ENCODE data around the gene OOSP1. TPM values are rescaled to one million over a fixed set of nuclear protein-coding genes. Genes with fewer than 3 reads are reported as not detected.

OOSP1 gene
- total RNA-seq, 2 donors from 2014 or later, result not detected

GRCh38 chr11:59983212-59983611 is 45.0 kb downstream of the OOSP1 start:
- Mint-ChIP-seq H3K27me3 (ENCODE audit: insufficient read depth) (no peaks in the 10 kb centered on the region), H3K4me3 (no peak overlapping the region), H3K4me1 (peaks cover 2% of the 10 kb centered on the region), H3K9me3 (no peaks in the 10 kb centered on the region), H3K27ac (no peak overlapping the region), H3K36me3 (ENCODE audit: low read depth) (no peaks in the 10 kb centered on the region)
- H3K9me3 ChIP-seq (ENCODE audit: control insufficient read depth, low read length), result peaks cover 5% of the 10 kb centered on the region
- H3K36me3 ChIP-seq (ENCODE audit: control insufficient read depth, insufficient read depth, low read length), result no peaks in the 10 kb centered on the region
- H3K27ac ChIP-seq (ENCODE audit: low read depth, low read length), result no peak overlapping the region
- 94% methylated on average over 1 of the region's 1 CpG; no CpG with 5 or more reads in 1 of the 2 experiments for WGBS, 2 experiments (ENCODE audit: insufficient coverage in 1 of 2, insufficient read length in 1 of 2)
- no peak for DNase-seq
- H3K9ac ChIP-seq (ENCODE audit: extremely low read depth, low read length, poor library complexity, severe bottlenecking), result no peak overlapping the region
- no peak overlapping the region for H3K4me3 ChIP-seq (ENCODE audit: low read length)
- peaks cover 12% of the 10 kb centered on the region for H3K4me1 ChIP-seq (ENCODE audit: control insufficient read depth, insufficient read depth, low read length)
- H3K27me3 ChIP-seq (ENCODE audit: control insufficient read depth, insufficient read depth, low read length, poor library complexity, severe bottlenecking), result no peaks in the 10 kb centered on the region
- TF ChIP-seq CTCF (conservative IDR thresholded peaks at IDR 0.05), result no peak

- H3K9ac ChIP-seq (ENCODE audit: extremely low read depth, low read length, poor library complexity, severe bottlenecking), result no peak overlapping the region
- Mint-ChIP-seq H3K27ac (no peak overlapping the region), H3K4me1 (peaks cover 2% of the 10 kb centered on the region), H3K27me3 (ENCODE audit: insufficient read depth) (no peaks in the 10 kb centered on the region), H3K9me3 (no peaks in the 10 kb centered on the region), H3K36me3 (ENCODE audit: low read depth) (no peaks in the 10 kb centered on the region), H3K4me3 (no peak overlapping the region)
- H3K27ac ChIP-seq (ENCODE audit: low read depth, low read length), result no peak overlapping the region
- no peak for TF ChIP-seq CTCF (conservative IDR thresholded peaks at IDR 0.05)
- 93 to 97% methylated on average over 3 of the region's 3 CpGs for WGBS, 2 experiments (ENCODE audit: insufficient coverage in 1 of 2, insufficient read length in 1 of 2)
- H3K27me3 ChIP-seq (ENCODE audit: control insufficient read depth, insufficient read depth, low read length, poor library complexity, severe bottlenecking), result no peaks in the 10 kb centered on the region
- H3K9me3 ChIP-seq (ENCODE audit: control insufficient read depth, low read length), result peaks cover 11% of the 10 kb centered on the region
- H3K4me1 ChIP-seq (ENCODE audit: control insufficient read depth, insufficient read depth, low read length), result peaks cover 12% of the 10 kb centered on the region
- H3K4me3 ChIP-seq (ENCODE audit: low read length), result no peak overlapping the region
- DNase-seq, result no peak
- no peaks in the 10 kb centered on the region for H3K36me3 ChIP-seq (ENCODE audit: control insufficient read depth, insufficient read depth, low read length)
Observed at GRCh38 chr11:59984368-59984767, 46.1 kb downstream of the OOSP1 start.

- H3K27ac ChIP-seq (ENCODE audit: low read depth, low read length), result no peak overlapping the region
- H3K4me1 ChIP-seq (ENCODE audit: control insufficient read depth, insufficient read depth, low read length), result no peaks in the 10 kb centered on the region
- H3K9me3 Mint-ChIP-seq, result peaks cover 16% of the 10 kb centered on the region
- no peaks in the 10 kb centered on the region for H3K27me3 ChIP-seq (ENCODE audit: control insufficient read depth, insufficient read depth, low read length, poor library complexity, severe bottlenecking)
- H3K9ac ChIP-seq (ENCODE audit: extremely low read depth, low read length, poor library complexity, severe bottlenecking), result no peak overlapping the region
- no peak overlapping the region for H3K4me3 ChIP-seq (ENCODE audit: low read length)
- H3K36me3 ChIP-seq (ENCODE audit: control insufficient read depth, insufficient read depth, low read length), result no peaks in the 10 kb centered on the region
- WGBS, 2 experiments (ENCODE audit: insufficient coverage in 1 of 2, insufficient read length in 1 of 2), result 100% methylated on average over 1 of the region's 1 CpG; no CpG with 5 or more reads in 1 of the 2 experiments
- no peak for TF ChIP-seq CTCF (conservative IDR thresholded peaks at IDR 0.05)
- H3K9me3 ChIP-seq (ENCODE audit: control insufficient read depth, low read length), result peaks cover 20% of the 10 kb centered on the region
- peaks cover under 1% of the 10 kb centered on the region for H3K27me3 Mint-ChIP-seq (ENCODE audit: insufficient read depth)
- no peak for DNase-seq
- no peak overlapping the region for H3K4me3 Mint-ChIP-seq
- H3K27ac Mint-ChIP-seq, result no peak overlapping the region
- H3K4me1 Mint-ChIP-seq, result peaks cover 3% of the 10 kb centered on the region
- H3K36me3 Mint-ChIP-seq (ENCODE audit: low read depth), result no peaks in the 10 kb centered on the region
Observed at GRCh38 chr11:59990421-59990820, 52.2 kb downstream of the OOSP1 start.
